Type B pancreatic cell (in vitro differentiated cells): ENCODE data around the gene KRT13. TPM values are rescaled to one million over a fixed set of nuclear protein-coding genes. Genes with fewer than 3 reads are reported as not detected.
A peak's percentile ranks its signal among the peaks of the same experiment; 100 is the strongest.
"Not testable (repeated sequence)": the region's sequence is repeated elsewhere in the genome, so short reads cannot be mapped to it uniquely, and the experiment has no call there.

ENCODE experiments used
- DNase-seq: peaks from one replicate; pipeline ENCODE4 v3.0.0; 2021; ENCODE audit warnings: mixed read lengths; ENCODE audit not compliant: unreplicated experiment; ENCODE audit errors: extremely low spot score
- H3K27ac Mint-ChIP-seq: 2 replicates; pipeline ENCODE4 v1.8.0; 2021; ENCODE audit warnings: mild to moderate bottlenecking, mixed read lengths
- H3K27me3 Mint-ChIP-seq: 2 replicates; pipeline ENCODE4 v1.8.0; 2021; ENCODE audit warnings: mixed read lengths
- H3K36me3 Mint-ChIP-seq: 2 replicates; pipeline ENCODE4 v1.8.0; 2021; ENCODE audit warnings: mixed read lengths
- H3K4me1 Mint-ChIP-seq: one replicate; pipeline ENCODE4 v1.8.0; 2021; ENCODE audit warnings: mixed read lengths; ENCODE audit not compliant: unreplicated experiment
- H3K4me3 Mint-ChIP-seq: 2 replicates; pipeline ENCODE4 v1.8.0; 2021; ENCODE audit warnings: mild to moderate bottlenecking, mixed read lengths
- H3K9me3 Mint-ChIP-seq: 2 replicates; pipeline ENCODE4 v1.8.0; 2021; ENCODE audit warnings: mixed read lengths
- total RNA-seq: library from RNA; stranded (reverse); gene quantifications from 2 replicates; pipeline ENCODE4 v1.2.1, GENCODE V29; 2021; ENCODE audit warnings: low replicate concordance
- TF ChIP-seq, protein P1 (sequence below): fragments of 200-600 bp; sonication (generic); conservative IDR thresholded peaks from 2 replicates; pipeline ENCODE4 v1.5.0; 2021; ENCODE audit warnings: antibody characterized with exemption, mild to moderate bottlenecking

KRT13 gene
- total RNA-seq, 1 donor from 2014 or later, result 869 TPM

DNA sequence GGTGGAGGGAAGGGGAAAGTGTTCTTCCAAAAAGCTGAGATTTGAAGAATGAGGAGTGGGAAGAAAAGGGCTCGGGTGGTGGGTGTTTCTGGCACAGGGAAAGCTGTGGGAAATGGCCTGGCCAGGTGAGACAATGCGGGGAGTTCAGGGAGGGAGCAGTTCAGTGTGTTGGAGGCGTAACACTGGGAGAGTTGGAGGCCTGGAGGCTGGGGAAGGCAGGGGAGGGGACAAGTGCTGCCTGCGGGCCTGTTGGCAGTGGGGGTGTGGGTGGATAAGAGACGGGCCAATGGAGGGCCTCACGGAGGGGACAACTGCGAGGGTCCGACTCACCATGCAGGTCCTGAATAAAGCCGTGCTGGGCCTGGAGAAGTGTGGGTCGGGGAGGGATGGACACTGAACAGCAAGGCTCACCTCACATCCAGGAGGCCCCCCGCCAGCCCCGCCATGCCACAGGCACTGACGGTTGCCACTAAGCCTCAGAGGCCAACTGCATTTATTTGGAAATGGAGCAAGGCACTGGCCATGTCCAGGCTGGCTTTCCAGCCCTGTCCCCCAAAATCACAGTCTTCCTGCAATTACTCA is 40.5 kb upstream of the KRT13 start:
- Mint-ChIP-seq H3K27me3 (no peaks in the 10 kb centered on the region), H3K27ac (peak overlapping the region; percentile 76), H3K9me3 (peaks cover 5% of the 10 kb centered on the region), H3K4me3 (no peak overlapping the region), H3K36me3 (no peaks in the 10 kb centered on the region), H3K4me1 (peaks cover 44% of the 10 kb centered on the region)
- TF ChIP-seq, protein P1, sequence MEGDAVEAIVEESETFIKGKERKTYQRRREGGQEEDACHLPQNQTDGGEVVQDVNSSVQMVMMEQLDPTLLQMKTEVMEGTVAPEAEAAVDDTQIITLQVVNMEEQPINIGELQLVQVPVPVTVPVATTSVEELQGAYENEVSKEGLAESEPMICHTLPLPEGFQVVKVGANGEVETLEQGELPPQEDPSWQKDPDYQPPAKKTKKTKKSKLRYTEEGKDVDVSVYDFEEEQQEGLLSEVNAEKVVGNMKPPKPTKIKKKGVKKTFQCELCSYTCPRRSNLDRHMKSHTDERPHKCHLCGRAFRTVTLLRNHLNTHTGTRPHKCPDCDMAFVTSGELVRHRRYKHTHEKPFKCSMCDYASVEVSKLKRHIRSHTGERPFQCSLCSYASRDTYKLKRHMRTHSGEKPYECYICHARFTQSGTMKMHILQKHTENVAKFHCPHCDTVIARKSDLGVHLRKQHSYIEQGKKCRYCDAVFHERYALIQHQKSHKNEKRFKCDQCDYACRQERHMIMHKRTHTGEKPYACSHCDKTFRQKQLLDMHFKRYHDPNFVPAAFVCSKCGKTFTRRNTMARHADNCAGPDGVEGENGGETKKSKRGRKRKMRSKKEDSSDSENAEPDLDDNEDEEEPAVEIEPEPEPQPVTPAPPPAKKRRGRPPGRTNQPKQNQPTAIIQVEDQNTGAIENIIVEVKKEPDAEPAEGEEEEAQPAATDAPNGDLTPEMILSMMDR, result no peak
- DNase-seq, result no peak

DNA sequence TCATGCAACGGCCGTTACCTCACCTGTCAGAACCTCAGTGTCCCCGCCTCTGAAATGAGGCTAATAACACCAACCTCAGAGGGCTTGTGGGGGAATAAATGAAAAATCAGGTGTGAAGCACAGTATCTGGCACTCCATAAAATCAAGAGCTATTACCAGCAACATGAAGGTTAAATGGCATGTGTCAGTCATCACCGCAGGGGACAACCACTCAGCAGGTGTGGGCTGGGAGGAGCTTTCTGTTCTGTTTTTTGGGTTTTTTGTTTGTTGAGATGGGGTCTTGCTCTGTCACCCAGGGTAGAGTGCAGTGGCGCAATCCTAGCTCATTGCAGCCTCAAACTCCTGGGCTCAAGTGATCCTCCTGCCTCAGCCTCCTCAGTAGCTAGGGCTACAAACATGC is 39.5 kb upstream of the KRT13 start:
- H3K27ac Mint-ChIP-seq, result peak overlapping the region; percentile 88
- H3K4me3 Mint-ChIP-seq, result peak overlapping the region; percentile 77
- no peaks in the 10 kb centered on the region for H3K36me3 Mint-ChIP-seq
- TF ChIP-seq, protein P1, result no peak
- no peak for DNase-seq
- peaks cover 44% of the 10 kb centered on the region for H3K4me1 Mint-ChIP-seq
- H3K27me3 Mint-ChIP-seq, result no peaks in the 10 kb centered on the region
- peaks cover 5% of the 10 kb centered on the region for H3K9me3 Mint-ChIP-seq

DNA sequence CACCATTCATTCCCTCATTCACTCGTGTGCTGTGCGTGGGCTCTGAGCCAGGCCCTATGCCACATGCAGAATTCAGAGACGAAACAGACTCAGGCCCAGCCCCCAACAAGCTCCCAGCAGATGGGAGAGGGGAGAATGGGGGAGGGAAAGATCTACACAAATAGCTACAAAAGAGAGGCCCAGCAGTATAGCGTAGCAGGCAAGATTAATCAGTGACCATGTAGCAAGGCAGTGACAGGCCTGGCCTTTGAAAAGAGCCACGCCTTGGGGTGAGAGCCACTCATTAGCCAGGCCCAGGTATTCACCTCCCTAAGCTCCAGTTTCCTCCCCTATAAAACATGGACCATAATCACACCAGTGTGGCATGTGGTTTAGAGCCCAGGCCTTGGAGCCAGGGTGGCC is 39.1 kb upstream of the KRT13 start:
- Mint-ChIP-seq H3K4me3 (peak overlapping the region; percentile 77), H3K27ac (peak overlapping the region; percentile 88), H3K4me1 (peaks cover 42% of the 10 kb centered on the region), H3K36me3 (no peaks in the 10 kb centered on the region), H3K27me3 (no peaks in the 10 kb centered on the region), H3K9me3 (peaks cover 5% of the 10 kb centered on the region)
- DNase-seq, result no peak
- TF ChIP-seq, protein P1, result no peak

DNA sequence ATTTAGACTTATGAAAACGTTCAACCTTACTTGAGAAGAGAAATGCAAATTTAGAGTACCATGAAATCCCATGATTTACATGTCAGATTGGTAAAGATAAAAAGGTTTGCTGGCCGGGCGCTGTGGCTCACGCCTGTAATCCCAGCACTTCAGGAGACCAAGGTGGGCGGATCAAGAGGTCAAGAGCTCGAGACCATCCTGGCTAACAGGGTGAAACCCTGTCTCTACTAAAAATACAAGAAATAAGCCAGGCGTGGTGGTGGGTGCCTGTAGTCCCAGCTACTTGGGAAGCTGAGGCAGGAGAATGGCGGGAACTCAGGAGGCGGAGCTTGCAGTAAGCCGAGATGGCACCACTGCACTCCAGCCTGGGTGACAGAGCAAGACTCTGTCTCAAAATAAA is 37.4 kb upstream of the KRT13 start:
- H3K4me1 Mint-ChIP-seq, result peaks cover 38% of the 10 kb centered on the region

DNA sequence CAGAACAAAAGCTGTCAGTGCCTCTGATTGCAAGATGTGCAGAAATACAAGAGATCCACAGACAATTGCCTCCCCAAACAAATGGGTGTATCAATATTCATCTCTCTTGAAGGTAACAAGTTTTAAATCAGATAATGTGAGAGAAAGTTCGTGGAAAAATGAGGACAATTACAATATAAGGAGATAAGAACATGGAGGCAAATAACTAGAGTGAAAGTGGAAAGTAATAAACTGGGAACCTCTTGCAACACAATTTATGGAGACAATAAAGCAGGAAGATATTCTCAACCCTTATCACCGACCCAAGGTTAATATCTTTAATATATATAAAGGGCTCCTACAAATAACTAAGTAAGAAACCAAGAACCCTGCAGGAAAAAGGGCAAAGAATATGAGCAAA is 36.9 kb upstream of the KRT13 start:
- Mint-ChIP-seq H3K27me3 (no peaks in the 10 kb centered on the region), H3K27ac (peak overlapping the region; percentile 50), H3K4me1 (peaks cover 40% of the 10 kb centered on the region), H3K36me3 (no peaks in the 10 kb centered on the region), H3K9me3 (peaks cover 5% of the 10 kb centered on the region), H3K4me3 (no peak overlapping the region)
- no peak for DNase-seq
- TF ChIP-seq, protein P1, result no peak

More for the DNA sequence above, 37.4 kb upstream of the KRT13 start:
- not testable (repeated sequence) for H3K36me3 Mint-ChIP-seq, DNase-seq, H3K9me3 Mint-ChIP-seq, H3K27me3 Mint-ChIP-seq, H3K27ac Mint-ChIP-seq, H3K4me3 Mint-ChIP-seq

DNA sequence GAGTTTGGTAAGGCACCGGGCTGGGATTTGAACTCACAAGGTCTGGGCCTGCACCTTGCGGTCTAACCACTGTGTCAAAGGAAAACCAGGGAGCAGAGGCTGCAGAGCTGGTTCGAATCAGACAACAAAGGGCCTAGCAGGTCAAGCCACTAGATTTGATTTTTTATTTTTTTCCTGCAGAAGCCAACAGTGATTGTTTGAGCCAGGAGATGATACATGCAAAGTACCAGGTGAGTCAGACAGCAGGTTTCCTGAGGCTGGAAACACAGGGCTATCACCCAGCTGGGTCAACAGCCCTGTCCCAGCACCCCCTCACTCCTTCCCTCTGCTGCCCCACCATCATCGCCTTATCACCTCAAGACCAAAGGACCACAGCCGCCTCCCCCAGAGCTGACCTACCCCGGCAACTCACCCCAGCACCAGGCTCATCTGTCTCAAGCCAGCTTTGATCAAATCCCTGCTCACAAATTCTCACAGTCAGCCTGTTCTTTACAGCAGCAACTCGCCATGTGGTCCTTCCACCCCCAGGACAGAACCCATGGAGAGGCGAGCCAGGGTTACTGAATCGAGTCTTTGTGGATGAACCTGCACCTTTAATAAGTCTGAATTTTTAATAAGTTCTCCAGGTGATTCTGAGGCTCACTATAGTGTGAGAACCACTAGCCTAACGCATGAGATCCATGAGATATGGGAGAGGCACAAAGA is 35.7 kb upstream of the KRT13 start:
- no peak for DNase-seq
- Mint-ChIP-seq H3K4me1 (peaks cover 42% of the 10 kb centered on the region), H3K4me3 (peak overlapping the region; percentile 28), H3K27me3 (no peaks in the 10 kb centered on the region), H3K9me3 (no peaks in the 10 kb centered on the region), H3K27ac (peak overlapping the region; percentile 32), H3K36me3 (no peaks in the 10 kb centered on the region)
- TF ChIP-seq, protein P1, result no peak
